GM21515 (cell line): ENCODE data around the gene FAM13A.
"Not testable (repeated sequence)": the region's sequence is repeated elsewhere in the genome, so short reads cannot be mapped to it uniquely, and the experiment has no call there.

Source experiments
- ATAC-seq: cut with Tn5 transposase; IDR thresholded peaks from one replicate; pipeline ENCODE4 v1.9.1; 2021; ENCODE audit not compliant: unreplicated experiment

Gene FAM13A

GRCh38 chr4:89056953-89057398 lies at the start of gene FAM13A:
TSS of gene FAM13A (minus strand) at chr4:89057185. CDS start at chr4:89056964, 221 bp downstream.
- no peak for ATAC-seq

GRCh38 chr4:89105726-89106125 lies 48.7 kb upstream of the FAM13A start:
- no peak for ATAC-seq

- peak; percentile 93 for ATAC-seq
Observed at GRCh38 chr4:89101256-89102161, 44.5 kb upstream of the FAM13A start.

GRCh38 chr4:89100853-89101252 lies 43.9 kb upstream of the FAM13A start:
- peak; percentile 21 for ATAC-seq

- no peak for ATAC-seq
Observed at GRCh38 chr4:89099471-89099870, 42.5 kb upstream of the FAM13A start.

- no peak for ATAC-seq
Observed at GRCh38 chr4:89099034-89099433, 42.0 kb upstream of the FAM13A start.

- no peak for ATAC-seq
Observed at GRCh38 chr4:89078300-89078699, 21.3 kb upstream of the FAM13A start.

GRCh38 chr4:89077761-89078160 lies 20.8 kb upstream of the FAM13A start:
- ATAC-seq, result no peak

GRCh38 chr4:89072921-89073320 lies 15.9 kb upstream of the FAM13A start:
- no peak for ATAC-seq

GRCh38 chr4:89071311-89071710 lies 14.3 kb upstream of the FAM13A start:
- no peak for ATAC-seq

GRCh38 chr4:89070041-89070440 lies 13.1 kb upstream of the FAM13A start:
- ATAC-seq, result no peak

- ATAC-seq, result peak; percentile 80
Observed at GRCh38 chr4:89069481-89069880, 12.5 kb upstream of the FAM13A start.

- ATAC-seq, result no peak
Observed at GRCh38 chr4:89067417-89067816, 10.4 kb upstream of the FAM13A start.

- ATAC-seq, result no peak
Observed at GRCh38 chr4:89064848-89065247, 7.9 kb upstream of the FAM13A start.

GRCh38 chr4:89057844-89058243 lies 859 bp upstream of the FAM13A start:
- ATAC-seq, result not testable (repeated sequence)

- ATAC-seq, result no peak
Observed at GRCh38 chr4:89056292-89056952, 563 bp downstream of the FAM13A start.

- ATAC-seq, result no peak
Observed at GRCh38 chr4:89055157-89056080, 1.6 kb downstream of the FAM13A start.

- no peak for ATAC-seq
Observed at GRCh38 chr4:89054627-89055026, 2.4 kb downstream of the FAM13A start.

- ATAC-seq, result no peak
Observed at GRCh38 chr4:89049853-89050252, 7.1 kb downstream of the FAM13A start.

GRCh38 chr4:89048906-89049601 lies 7.9 kb downstream of the FAM13A start:
- ATAC-seq, result no peak
